HL-60 (cell line): ENCODE data around the gene CAVIN2.
"Not testable (repeated sequence)": the region's sequence is repeated elsewhere in the genome, so short reads cannot be mapped to it uniquely, and the experiment has no call there.

ENCODE experiments used
- GABPA ChIP-seq: IDR thresholded peaks from 2 replicates; pipeline ENCODE4 v1.6.1; 2012; ENCODE audit warnings: low read depth
- POLR2AphosphoS5 ChIP-seq: IDR thresholded peaks from 2 replicates; pipeline ENCODE4 v1.6.1; 2012; ENCODE audit warnings: low read depth
- SPI1 ChIP-seq: IDR thresholded peaks from 2 replicates; pipeline ENCODE4 v1.6.1; 2012; ENCODE audit warnings: low read depth, mild to moderate bottlenecking, borderline replicate concordance
- TF ChIP-seq, protein P1 (sequence below): IDR thresholded peaks from 2 replicates; pipeline ENCODE4 v1.6.1; 2012; ENCODE audit warnings: low read depth; ENCODE audit not compliant: insufficient replicate concordance
- TF ChIP-seq, protein P2 (sequence below): IDR thresholded peaks from one replicate; pipeline ENCODE4 v1.5.1; 2011; ENCODE audit warnings: low read length, control low read depth, inconsistent platforms; ENCODE audit not compliant: insufficient read depth

DNA sequence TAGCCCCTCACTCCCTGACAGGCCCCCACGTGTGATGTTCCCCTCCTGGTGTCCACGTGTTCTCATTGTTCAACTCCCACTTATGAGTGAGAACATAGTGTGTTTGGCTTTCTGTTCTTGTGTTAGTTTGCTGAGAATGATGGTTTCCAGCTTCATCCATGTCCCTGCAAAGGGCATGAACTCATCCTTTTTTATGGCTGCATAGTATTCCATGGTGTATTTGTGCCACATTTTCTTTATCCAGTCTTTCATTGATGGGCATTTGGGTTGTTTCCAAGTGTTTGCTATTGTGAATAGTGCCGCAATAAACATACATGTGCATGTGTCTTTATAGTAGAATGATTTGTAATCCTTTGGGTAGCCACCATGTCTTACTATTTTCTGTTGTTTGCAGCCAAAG lies 61.2 kb downstream of the CAVIN2 start:
- TF ChIP-seq, protein P1, sequence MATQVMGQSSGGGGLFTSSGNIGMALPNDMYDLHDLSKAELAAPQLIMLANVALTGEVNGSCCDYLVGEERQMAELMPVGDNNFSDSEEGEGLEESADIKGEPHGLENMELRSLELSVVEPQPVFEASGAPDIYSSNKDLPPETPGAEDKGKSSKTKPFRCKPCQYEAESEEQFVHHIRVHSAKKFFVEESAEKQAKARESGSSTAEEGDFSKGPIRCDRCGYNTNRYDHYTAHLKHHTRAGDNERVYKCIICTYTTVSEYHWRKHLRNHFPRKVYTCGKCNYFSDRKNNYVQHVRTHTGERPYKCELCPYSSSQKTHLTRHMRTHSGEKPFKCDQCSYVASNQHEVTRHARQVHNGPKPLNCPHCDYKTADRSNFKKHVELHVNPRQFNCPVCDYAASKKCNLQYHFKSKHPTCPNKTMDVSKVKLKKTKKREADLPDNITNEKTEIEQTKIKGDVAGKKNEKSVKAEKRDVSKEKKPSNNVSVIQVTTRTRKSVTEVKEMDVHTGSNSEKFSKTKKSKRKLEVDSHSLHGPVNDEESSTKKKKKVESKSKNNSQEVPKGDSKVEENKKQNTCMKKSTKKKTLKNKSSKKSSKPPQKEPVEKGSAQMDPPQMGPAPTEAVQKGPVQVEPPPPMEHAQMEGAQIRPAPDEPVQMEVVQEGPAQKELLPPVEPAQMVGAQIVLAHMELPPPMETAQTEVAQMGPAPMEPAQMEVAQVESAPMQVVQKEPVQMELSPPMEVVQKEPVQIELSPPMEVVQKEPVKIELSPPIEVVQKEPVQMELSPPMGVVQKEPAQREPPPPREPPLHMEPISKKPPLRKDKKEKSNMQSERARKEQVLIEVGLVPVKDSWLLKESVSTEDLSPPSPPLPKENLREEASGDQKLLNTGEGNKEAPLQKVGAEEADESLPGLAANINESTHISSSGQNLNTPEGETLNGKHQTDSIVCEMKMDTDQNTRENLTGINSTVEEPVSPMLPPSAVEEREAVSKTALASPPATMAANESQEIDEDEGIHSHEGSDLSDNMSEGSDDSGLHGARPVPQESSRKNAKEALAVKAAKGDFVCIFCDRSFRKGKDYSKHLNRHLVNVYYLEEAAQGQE, result not testable (repeated sequence)
- TF ChIP-seq, protein P2, sequence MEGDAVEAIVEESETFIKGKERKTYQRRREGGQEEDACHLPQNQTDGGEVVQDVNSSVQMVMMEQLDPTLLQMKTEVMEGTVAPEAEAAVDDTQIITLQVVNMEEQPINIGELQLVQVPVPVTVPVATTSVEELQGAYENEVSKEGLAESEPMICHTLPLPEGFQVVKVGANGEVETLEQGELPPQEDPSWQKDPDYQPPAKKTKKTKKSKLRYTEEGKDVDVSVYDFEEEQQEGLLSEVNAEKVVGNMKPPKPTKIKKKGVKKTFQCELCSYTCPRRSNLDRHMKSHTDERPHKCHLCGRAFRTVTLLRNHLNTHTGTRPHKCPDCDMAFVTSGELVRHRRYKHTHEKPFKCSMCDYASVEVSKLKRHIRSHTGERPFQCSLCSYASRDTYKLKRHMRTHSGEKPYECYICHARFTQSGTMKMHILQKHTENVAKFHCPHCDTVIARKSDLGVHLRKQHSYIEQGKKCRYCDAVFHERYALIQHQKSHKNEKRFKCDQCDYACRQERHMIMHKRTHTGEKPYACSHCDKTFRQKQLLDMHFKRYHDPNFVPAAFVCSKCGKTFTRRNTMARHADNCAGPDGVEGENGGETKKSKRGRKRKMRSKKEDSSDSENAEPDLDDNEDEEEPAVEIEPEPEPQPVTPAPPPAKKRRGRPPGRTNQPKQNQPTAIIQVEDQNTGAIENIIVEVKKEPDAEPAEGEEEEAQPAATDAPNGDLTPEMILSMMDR, result not testable (repeated sequence)
- TF ChIP-seq POLR2AphosphoS5, GABPA, SPI1: not testable (repeated sequence)
